Adrenal gland (tissue), 12 donors: ENCODE data around the gene MSMP. TPM values are rescaled to one million over a fixed set of nuclear protein-coding genes. Genes with fewer than 3 reads are reported as not detected.
A peak's percentile ranks its signal among the peaks of the same experiment; 100 is the strongest.

Experiments used
- DNase-seq, 7 donors: peaks; one replicate each; pipeline ENCODE4 v3.0.0-alpha.2; 2019 to 2020
- H3K27ac ChIP-seq, 5 donors: fragments of 200-600 bp; sonication (generic) in 4 of 5; 1 replicate in 3 of 5; 2 replicates in 2 of 5; pipeline versions ENCODE4 v1.5.1 to v1.8.0; 2016 to 2020; ENCODE audit warnings: mild to moderate bottlenecking in 1 of 5
- H3K27me3 ChIP-seq: fragments of 200-600 bp; 2 replicates; pipeline ENCODE4 v1.8.0; 2021
- H3K36me3 ChIP-seq, 2 donors: fragments of 200-600 bp; replicated peaks in 1 of 2; 1 replicate in 1 of 2; 2 replicates in 1 of 2; pipeline versions ENCODE4 v1.5.1 to v1.8.0; 2018 to 2022
- H3K4me1 ChIP-seq, 2 donors: fragments of 200-600 bp; replicated peaks in 1 of 2; 1 replicate in 1 of 2; 2 replicates in 1 of 2; pipeline versions ENCODE4 v1.5.1 to v1.8.0; 2018 to 2021
- H3K4me3 ChIP-seq, 4 donors: fragments of 200-600 bp; sonication (generic) in 3 of 4; one replicate each; pipeline ENCODE4 v1.5.1; 2016 to 2018
- H3K9me3 ChIP-seq, 3 donors: fragments of 200-600 bp; sonication (generic) in 1 of 3; replicated peaks in 1 of 3; 1 replicate in 2 of 3; 2 replicates in 1 of 3; pipeline versions ENCODE4 v1.5.1 to v1.8.0; 2016 to 2021
- CTCF ChIP-seq, 6 experiments: fragments of 450-650 bp in 4 of 6; fragments of 200-600 bp in 2 of 6; sonication (generic) in 1 of 6; IDR thresholded peaks; 1 replicate in 5 of 6; 2 replicates in 1 of 6; pipeline versions ENCODE4 v1.5.1 to v1.8.0; 2016 to 2021; ENCODE audit warnings: antibody characterized with exemption in 6 of 6, mild to moderate bottlenecking in 2 of 6, moderate library complexity in 1 of 6
- POLR2A ChIP-seq, 2 donors: fragments of 450-650 bp; IDR thresholded peaks; one replicate each; pipeline ENCODE4 v1.6.1; 2017; ENCODE audit warnings: antibody characterized with exemption in 2 of 2, mild to moderate bottlenecking in 2 of 2, moderate library complexity in 1 of 2
- WGBS, 4 donors: extraction: QIAGEN DNeasy Blood & Tissue Kit in 2 of 4; methylation state at CpG; one replicate each; pipeline versions ENCODE4 v1.1.5 to v1.1.7; 2013 to 2017; 5-methylcytosine and 5-hydroxymethylcytosine counted together
- intact Hi-C, 2 donors: fragments of 100-400 bp; cut with DNase I; formaldehyde crosslinking; loops; one replicate each; pipeline versions ENCODE4 v1.14.1 to v1.15.0; 2022 to 2023
- polyA plus RNA-seq, 3 donors: library from polyadenylated mRNA; stranded (reverse); fragments of 200-250 nt in 2 of 3; fragments of 350-450 nt in 1 of 3; fragmentation: Illumina TruSeq in 1 of 3; extraction: RNeasy Lipid Tissue Mini Kit (QIAGEN cat#74804) in 1 of 3; gene quantifications; one replicate each; pipeline ENCODE4 v1.2.3, GENCODE V29; 2013 to 2014
- total RNA-seq, 9 donors: library from RNA; depleted of rRNA in 4 of 9; stranded (reverse); fragments of >200 nt in 4 of 9; fragments of 120-200 nt in 1 of 9; fragmentation: NEBNext Ultra II Directional in 1 of 9; extraction: Animal tissue kit (Norgen Biotek cat#: 25700) in 1 of 9; gene quantifications; one replicate each; pipeline versions ENCODE4 v1.1.0 to v1.2.4, GENCODE V29; 2013 to 2023
- donor health status: healthy with polysubstance abuse.
- donor health status: Bipolar disorder and iron deficiency.
- donor health status: DM: yes; HTN: yes; CAD: no.
- donor health status: DM: no; HTN: no; CAD: no.
- donor health status: DM: no; HTN: no; CAD: no.
- donor health status: DM: yes; HTN: yes; CAD: no.

MSMP gene
- total and polyA plus RNA-seq, 12 donors: 0.56 to 2.0 (median 1.2) TPM; not detected in 8

- WGBS, 4 donors: 41 to 80% (median 66%) methylated on average over 2 of the region's 2 CpGs
- TF ChIP-seq POLR2A (IDR thresholded peaks at IDR 0.05) (no peak), CTCF (IDR thresholded peaks at IDR 0.05) (no peak)
- Histone ChIP-seq H3K36me3 (no peaks in the 10 kb centered on the region), H3K27ac (no peak overlapping the region), H3K9me3 (no peaks in the 10 kb centered on the region), H3K4me3 (no peak overlapping the region), H3K27me3 (no peaks in the 10 kb centered on the region), H3K4me1 (peaks cover 12 to 28% of the 10 kb centered on the region in 2 donors)
- intact Hi-C loops: no loop called here
- no peak for DNase-seq
Measured at GRCh38 chr9:35760651-35761050, 6.6 kb upstream of the MSMP start.

GRCh38 chr9:35759795-35760194 is 5.7 kb upstream of the MSMP start:
- H3K9me3 ChIP-seq: no peaks in the 10 kb centered on the region
- H3K27me3 ChIP-seq: no peaks in the 10 kb centered on the region
- H3K36me3 ChIP-seq: no peaks in the 10 kb centered on the region
- intact Hi-C loops: no loop called here
- 93 to 99% (median 96%) methylated on average over 4 of the region's 4 CpGs for WGBS, 4 donors
- TF ChIP-seq CTCF (IDR thresholded peaks at IDR 0.05) (no peak), POLR2A (IDR thresholded peaks at IDR 0.05) (no peak)
- no peak for DNase-seq
- H3K4me1 ChIP-seq: peaks cover 12 to 28% of the 10 kb centered on the region in 2 donors
- no peak overlapping the region for H3K27ac ChIP-seq
- no peak overlapping the region for H3K4me3 ChIP-seq

DNA sequence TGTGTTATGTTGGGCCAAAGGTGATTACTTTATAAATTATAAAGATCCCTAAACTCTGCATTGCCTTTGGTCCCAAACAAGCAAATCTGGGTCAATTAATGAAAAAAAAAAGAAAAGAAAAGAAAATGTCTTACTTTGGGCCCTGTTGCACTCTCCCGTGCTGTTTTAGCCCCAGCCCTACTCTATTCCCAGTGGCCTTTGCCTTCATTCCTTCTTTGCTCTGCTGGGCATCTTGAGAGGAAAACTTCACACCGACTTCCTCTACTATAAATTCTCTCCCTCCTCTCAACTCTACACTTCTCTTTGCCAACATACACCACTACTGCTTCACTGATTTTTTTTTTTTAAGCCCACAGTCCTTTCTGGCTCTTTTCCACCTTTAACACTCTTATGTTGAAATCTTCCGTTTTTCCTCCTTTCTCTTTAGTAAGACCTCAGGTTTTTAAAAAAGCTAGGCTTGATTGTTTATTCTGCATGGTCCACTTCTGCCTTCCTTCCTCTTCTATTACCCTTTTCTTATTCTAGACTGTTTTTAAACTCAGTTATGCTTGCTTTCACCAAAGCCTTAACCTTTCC is 4.5 kb upstream of the MSMP start:
- DNase-seq: no peak
- H3K9me3 ChIP-seq: no peaks in the 10 kb centered on the region
- intact Hi-C loops: no loop called here
- H3K36me3 ChIP-seq: peaks cover 0 to 9% of the 10 kb centered on the region in 2 donors
- H3K27me3 ChIP-seq: no peaks in the 10 kb centered on the region
- 41 to 48% (median 43%) methylated on average over 3 of the region's 3 CpGs for WGBS, 4 donors
- H3K4me1 ChIP-seq: peaks cover 12 to 28% of the 10 kb centered on the region in 2 donors
- H3K27ac ChIP-seq: peak overlapping the region in 2 of 5 donors; percentile 43 to 86
- no peak overlapping the region for H3K4me3 ChIP-seq
- TF ChIP-seq CTCF (IDR thresholded peaks at IDR 0.05) (no peak), POLR2A (IDR thresholded peaks at IDR 0.05) (no peak)

DNA sequence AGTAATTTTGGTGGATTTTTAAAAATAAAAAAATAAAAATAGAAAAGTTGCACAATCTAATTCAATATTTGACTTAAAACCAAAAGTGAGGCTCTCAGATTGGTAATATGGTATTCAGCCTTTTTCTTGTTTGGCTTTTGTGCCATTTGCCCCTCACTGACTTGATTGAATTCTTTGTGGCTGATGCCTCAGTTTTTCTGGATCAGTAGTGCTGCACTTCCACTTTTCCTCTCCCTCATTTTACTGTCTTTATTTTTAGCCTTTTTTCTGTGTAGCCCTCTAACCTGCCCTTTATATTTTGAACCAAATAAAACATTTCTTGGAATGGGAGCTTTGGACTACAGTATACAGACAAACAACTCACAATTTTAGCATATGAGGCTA is 3.8 kb upstream of the MSMP start:
- peak overlapping the region in 3 of 5 donors; percentile 17 to 86 (median 74) for H3K27ac ChIP-seq
- H3K4me1 ChIP-seq: peaks cover 12 to 28% of the 10 kb centered on the region in 2 donors
- no peak for DNase-seq

More for the DNA sequence above, 3.8 kb upstream of the MSMP start:
- no peak for TF ChIP-seq POLR2A (IDR thresholded peaks at IDR 0.05)
- no peak for TF ChIP-seq CTCF (IDR thresholded peaks at IDR 0.05)
- Histone ChIP-seq H3K4me3 (peak overlapping the region in 1 of 4 donors; percentile 67), H3K27me3 (no peaks in the 10 kb centered on the region), H3K9me3 (no peaks in the 10 kb centered on the region), H3K36me3 (peaks cover 0 to 16% of the 10 kb centered on the region in 2 donors)
- intact Hi-C loops: no loop called here
